ENCODE results near the gene YPEL5. TPM values are rescaled to one million over a fixed set of nuclear protein-coding genes. Genes with fewer than 3 reads are reported as not detected.

The YPEL5 gene
- total RNA-seq, 1 experiment from 2014 or later = 225 TPM

DNA sequence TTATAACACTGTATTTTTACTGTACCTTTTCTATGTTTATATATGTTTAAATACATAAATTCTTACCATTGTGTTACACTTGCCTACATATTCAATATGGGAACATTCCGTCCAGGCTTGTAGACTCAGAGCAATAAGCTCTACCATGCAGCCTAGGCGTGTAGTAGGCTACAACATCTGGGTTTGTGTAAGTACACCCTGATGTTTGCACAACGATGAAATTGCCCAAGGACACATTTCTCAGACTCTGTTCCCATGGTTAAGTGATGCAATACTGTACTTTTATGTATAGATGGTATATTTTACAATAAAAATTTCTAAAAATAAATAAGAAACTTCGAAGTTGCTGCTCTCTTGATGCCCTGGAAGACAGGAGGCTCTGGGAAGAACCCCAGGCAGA is 38.4 kb downstream of the YPEL5 start:
- Histone ChIP-seq H3K27me3 (replicated peaks; ENCODE audit: insufficient read depth, low read depth, low read length, poor library complexity) (no peaks in the 10 kb centered on the region), H3K4me3 (ENCODE audit: low read depth, low read length, poor library complexity, severe bottlenecking) (no peak overlapping the region), H3K4me1 (ENCODE audit: insufficient read depth, low read length, poor library complexity, severe bottlenecking) (no peaks in the 10 kb centered on the region), H3K27ac (ENCODE audit: low read depth, low read length, poor library complexity, severe bottlenecking) (no peak overlapping the region), H3K36me3 (ENCODE audit: insufficient read depth, low read length, poor library complexity, severe bottlenecking) (no peaks in the 10 kb centered on the region), H3K9me3 (ENCODE audit: low read depth, low read length, poor library complexity, severe bottlenecking) (no peaks in the 10 kb centered on the region)
- CTCF ChIA-PET = no interaction called here
- intact Hi-C loops (cut with micrococcal nuclease; ENCODE audit: unreplicated experiment) = no loop called here
- POLR2A ChIA-PET (ENCODE audit: low non-redundant PET) = no interaction called here
- no TSS peak for BruUV-seq (replicated peaks)
- DNase-seq (ENCODE audit: low spot score) = no peak
- TF ChIP-seq, protein P1, sequence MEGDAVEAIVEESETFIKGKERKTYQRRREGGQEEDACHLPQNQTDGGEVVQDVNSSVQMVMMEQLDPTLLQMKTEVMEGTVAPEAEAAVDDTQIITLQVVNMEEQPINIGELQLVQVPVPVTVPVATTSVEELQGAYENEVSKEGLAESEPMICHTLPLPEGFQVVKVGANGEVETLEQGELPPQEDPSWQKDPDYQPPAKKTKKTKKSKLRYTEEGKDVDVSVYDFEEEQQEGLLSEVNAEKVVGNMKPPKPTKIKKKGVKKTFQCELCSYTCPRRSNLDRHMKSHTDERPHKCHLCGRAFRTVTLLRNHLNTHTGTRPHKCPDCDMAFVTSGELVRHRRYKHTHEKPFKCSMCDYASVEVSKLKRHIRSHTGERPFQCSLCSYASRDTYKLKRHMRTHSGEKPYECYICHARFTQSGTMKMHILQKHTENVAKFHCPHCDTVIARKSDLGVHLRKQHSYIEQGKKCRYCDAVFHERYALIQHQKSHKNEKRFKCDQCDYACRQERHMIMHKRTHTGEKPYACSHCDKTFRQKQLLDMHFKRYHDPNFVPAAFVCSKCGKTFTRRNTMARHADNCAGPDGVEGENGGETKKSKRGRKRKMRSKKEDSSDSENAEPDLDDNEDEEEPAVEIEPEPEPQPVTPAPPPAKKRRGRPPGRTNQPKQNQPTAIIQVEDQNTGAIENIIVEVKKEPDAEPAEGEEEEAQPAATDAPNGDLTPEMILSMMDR (conservative IDR thresholded peaks at IDR 0.05; ENCODE audit: low read depth, low read length) = no peak
- no peak for TF ChIP-seq EZH2 (IDR thresholded peaks at IDR 0.05; ENCODE audit: borderline replicate concordance, low read depth, low read length, poor library complexity, severe bottlenecking)

DNA sequence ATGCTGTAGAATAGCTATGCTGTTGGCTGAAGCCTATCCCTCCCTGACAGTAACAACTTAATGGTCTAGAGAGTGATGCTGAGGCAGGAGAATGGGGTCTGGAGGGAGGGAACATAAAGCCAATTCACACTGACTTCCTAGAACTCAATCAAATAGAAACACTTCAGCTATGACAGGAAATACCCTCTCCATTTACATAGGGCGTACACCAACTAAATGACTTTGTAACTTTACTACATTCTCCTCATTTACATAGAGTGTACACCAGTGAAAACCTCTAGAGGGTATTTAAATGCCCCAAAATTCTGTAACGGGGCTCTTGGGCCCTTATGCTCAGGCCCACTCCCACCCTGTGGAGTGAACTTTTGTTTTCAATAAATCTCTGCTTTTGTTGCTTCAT is 41.5 kb downstream of the YPEL5 start:
- no peak for DNase-seq (ENCODE audit: low spot score)
- POLR2A ChIA-PET (ENCODE audit: low non-redundant PET) = no interaction called here
- BruUV-seq (replicated peaks) = no TSS peak
- H3K27me3 ChIP-seq (replicated peaks; ENCODE audit: insufficient read depth, low read depth, low read length, poor library complexity) = no peaks in the 10 kb centered on the region
- no peaks in the 10 kb centered on the region for H3K36me3 ChIP-seq (ENCODE audit: insufficient read depth, low read length, poor library complexity, severe bottlenecking)
- no peaks in the 10 kb centered on the region for H3K9me3 ChIP-seq (ENCODE audit: low read depth, low read length, poor library complexity, severe bottlenecking)
- H3K4me1 ChIP-seq (ENCODE audit: insufficient read depth, low read length, poor library complexity, severe bottlenecking) = no peaks in the 10 kb centered on the region
- no peak for TF ChIP-seq EZH2 (IDR thresholded peaks at IDR 0.05; ENCODE audit: borderline replicate concordance, low read depth, low read length, poor library complexity, severe bottlenecking)
- TF ChIP-seq, protein P1 (conservative IDR thresholded peaks at IDR 0.05; ENCODE audit: low read depth, low read length) = no peak
- no peak overlapping the region for H3K27ac ChIP-seq (ENCODE audit: low read depth, low read length, poor library complexity, severe bottlenecking)
- intact Hi-C loops (cut with micrococcal nuclease; ENCODE audit: unreplicated experiment) = no loop called here
- CTCF ChIA-PET = no interaction called here
- no peak overlapping the region for H3K4me3 ChIP-seq (ENCODE audit: low read depth, low read length, poor library complexity, severe bottlenecking)

DNA sequence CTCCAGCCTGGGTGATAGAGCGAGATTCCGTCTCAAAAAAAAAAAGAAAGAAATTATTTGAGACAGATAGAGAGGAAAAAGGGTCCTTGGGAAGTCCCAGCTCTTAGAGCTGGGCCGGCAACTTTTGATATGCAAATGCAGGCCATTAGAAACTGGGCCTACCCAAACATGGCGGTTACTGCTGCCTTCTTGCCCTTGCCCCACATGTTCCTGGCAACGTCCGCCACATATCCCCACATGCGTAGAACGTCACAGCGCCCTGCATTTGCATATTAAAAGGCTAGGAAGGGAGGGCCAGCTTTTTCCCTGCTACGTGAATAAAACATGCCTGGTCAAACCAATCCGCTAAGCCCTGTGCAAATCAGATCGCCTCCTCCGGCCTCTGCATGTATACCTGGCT is 43.8 kb downstream of the YPEL5 start:
- intact Hi-C loops (cut with micrococcal nuclease; ENCODE audit: unreplicated experiment) = no loop called here
- H3K27ac ChIP-seq (ENCODE audit: low read depth, low read length, poor library complexity, severe bottlenecking) = no peak overlapping the region
- H3K27me3 ChIP-seq (replicated peaks; ENCODE audit: insufficient read depth, low read depth, low read length, poor library complexity) = no peaks in the 10 kb centered on the region
- H3K9me3 ChIP-seq (ENCODE audit: low read depth, low read length, poor library complexity, severe bottlenecking) = no peaks in the 10 kb centered on the region
- CTCF ChIA-PET = no interaction called here
- no TSS peak for BruUV-seq (replicated peaks)
- no peaks in the 10 kb centered on the region for H3K36me3 ChIP-seq (ENCODE audit: insufficient read depth, low read length, poor library complexity, severe bottlenecking)
- TF ChIP-seq, protein P1 (conservative IDR thresholded peaks at IDR 0.05; ENCODE audit: low read depth, low read length) = no peak
- no peak for TF ChIP-seq EZH2 (IDR thresholded peaks at IDR 0.05; ENCODE audit: borderline replicate concordance, low read depth, low read length, poor library complexity, severe bottlenecking)
- POLR2A ChIA-PET (ENCODE audit: low non-redundant PET) = no interaction called here
- H3K4me3 ChIP-seq (ENCODE audit: low read depth, low read length, poor library complexity, severe bottlenecking) = no peak overlapping the region
- DNase-seq (ENCODE audit: low spot score) = no peak
- no peaks in the 10 kb centered on the region for H3K4me1 ChIP-seq (ENCODE audit: insufficient read depth, low read length, poor library complexity, severe bottlenecking)

All from A673 (cell line).